ENCODE measurements around the gene TFAP2C. TPM values are rescaled to one million over a fixed set of nuclear protein-coding genes. Genes with fewer than 3 reads are reported as not detected.
A peak's percentile ranks its signal among the peaks of the same experiment; 100 is the strongest.

The TFAP2C gene
- total RNA-seq, 1 experiment from 2014 or later, result 6.9 TPM

DNA sequence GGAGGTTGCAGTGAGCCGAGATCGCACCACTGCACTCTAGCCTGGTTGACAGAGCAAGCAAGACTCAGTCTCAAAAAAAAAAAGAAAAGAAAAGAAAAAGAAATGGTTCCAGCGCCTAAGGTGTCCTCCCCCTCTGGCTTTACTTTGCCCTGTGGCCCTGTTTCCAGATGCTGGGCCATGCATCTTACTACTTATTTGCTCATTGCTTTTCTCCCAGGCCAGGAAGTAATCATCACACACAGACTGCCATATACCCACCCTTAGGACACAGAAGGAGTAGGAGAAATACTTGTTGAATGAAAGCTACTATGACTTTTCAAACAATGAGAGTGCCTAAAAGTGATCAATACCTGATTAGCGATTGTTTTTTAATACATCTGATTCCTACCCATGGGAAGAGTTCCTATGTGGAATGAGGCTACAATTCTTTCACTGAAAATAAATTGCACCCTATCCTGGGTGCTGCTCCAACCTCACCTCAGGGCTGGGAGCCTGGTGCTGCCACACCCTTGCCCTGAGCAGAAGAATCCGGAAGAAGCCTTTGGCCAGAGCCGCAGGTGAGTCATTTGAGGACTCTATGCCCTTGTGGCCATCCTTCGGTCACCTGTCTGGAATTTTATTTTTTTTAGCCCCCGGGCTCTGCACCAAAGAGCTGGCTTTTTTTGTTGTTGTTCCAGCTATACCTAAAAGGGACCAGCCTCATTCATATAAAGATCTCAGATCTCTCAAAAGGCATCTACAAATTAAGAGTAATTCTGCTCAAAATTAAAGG, 22.7 kb upstream of the TFAP2C start:
- Histone ChIP-seq H3K79me2 (ENCODE audit: insufficient read depth, low read length) (no peaks in the 10 kb centered on the region), H3K9me2 (ENCODE audit: insufficient read depth) (no peaks in the 10 kb centered on the region), H3K4me3 (replicated peaks in 1 of 2; ENCODE audit: low read depth in 1 of 2, low read length in 2 of 2) (peak overlapping the region in 1 of 2 experiments; percentile 29; a peak in 2 of 4 replicates), H4K20me1 (ENCODE audit: insufficient read depth) (no peaks in the 10 kb centered on the region), H3K4me1 (ENCODE audit: control insufficient read depth in 1 of 2, insufficient read depth in 2 of 2, low read length in 2 of 2) (peaks cover 24 to 30% of the 10 kb centered on the region in 2 experiments), H3K4me2 (ENCODE audit: low read length) (peak overlapping the region; percentile 64), H3K9me3 (ENCODE audit: control insufficient read depth in 1 of 2, insufficient read depth in 1 of 2, low read depth in 1 of 2, low read length in 2 of 2) (no peaks in the 10 kb centered on the region), H2AFZ (ENCODE audit: low read depth, low read length, poor library complexity, severe bottlenecking) (peak overlapping the region; percentile 79), H3K27ac (ENCODE audit: low read depth, low read length) (peak overlapping the region; percentile 51; the same call in 1 of the 2 replicates), H3K9ac (ENCODE audit: low read length) (peak overlapping the region; percentile 43), H3K36me3 (ENCODE audit: control insufficient read depth in 1 of 2, insufficient read depth in 2 of 2, low read length in 2 of 2) (no peaks in the 10 kb centered on the region), H3K27me3 (ENCODE audit: insufficient read depth, low read length) (no peaks in the 10 kb centered on the region)
- ATAC-seq (peak; percentile 100), DNase-seq (ENCODE audit: low read depth, low spot score) (peak; percentile 79)
- ChIA-PET CTCF (interaction anchor here (0.9 kb wide), 1 partner anchor 24 kb away, joined by 3 read pairs; no protein-coding TSS in a partner anchor), POLR2A (no interaction called here), RAD21 (ENCODE audit: low non-redundant PET in 1 of 2, low total read pairs in 2 of 2, uncharacterized antibody in 2 of 2, unreplicated experiment in 2 of 2) (no interaction called here)
- no TSS peak for BruUV-seq (replicated peaks)
- peak; percentile 84 for TF ChIP-seq SP1 (IDR thresholded peaks at IDR 0.05; ENCODE audit: low read depth)
- no peak for TF ChIP-seq ZNF274 (IDR thresholded peaks at IDR 0.05; ENCODE audit: low read depth, low read length)
- peak; percentile 57 for TF ChIP-seq TCF7L2 (IDR thresholded peaks at IDR 0.05; ENCODE audit: borderline replicate concordance, extremely low read depth, insufficient read depth, insufficient read length)
- peak; percentile 22; the same call in 1 of the 2 replicates for TF ChIP-seq RAD21 (IDR thresholded peaks at IDR 0.05; ENCODE audit: low read depth)
- no peak for TF ChIP-seq EZH2 (IDR thresholded peaks at IDR 0.05)
- TF ChIP-seq, protein P1, sequence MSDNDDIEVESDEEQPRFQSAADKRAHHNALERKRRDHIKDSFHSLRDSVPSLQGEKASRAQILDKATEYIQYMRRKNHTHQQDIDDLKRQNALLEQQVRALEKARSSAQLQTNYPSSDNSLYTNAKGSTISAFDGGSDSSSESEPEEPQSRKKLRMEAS (IDR thresholded peaks at IDR 0.05), result 0 out of 2 replicates have a peak, but pooled peaks have one; percentile 46
- TF ChIP-seq CBX3 (IDR thresholded peaks at IDR 0.05; ENCODE audit: low read depth), result peak; percentile 64; the same call in 1 of the 2 replicates
- peak; percentile 63 for TF ChIP-seq CEBPB (IDR thresholded peaks at IDR 0.05; ENCODE audit: low read depth)
- TF ChIP-seq, protein P2, sequence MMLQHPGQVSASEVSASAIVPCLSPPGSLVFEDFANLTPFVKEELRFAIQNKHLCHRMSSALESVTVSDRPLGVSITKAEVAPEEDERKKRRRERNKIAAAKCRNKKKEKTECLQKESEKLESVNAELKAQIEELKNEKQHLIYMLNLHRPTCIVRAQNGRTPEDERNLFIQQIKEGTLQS (IDR thresholded peaks at IDR 0.05), result no peak
- TF ChIP-seq ZFX (IDR thresholded peaks at IDR 0.05), result no peak
- TF ChIP-seq SIN3A (IDR thresholded peaks at IDR 0.05; ENCODE audit: low read depth), result no peak
- no peak for TF ChIP-seq EZH2phosphoT487 (IDR thresholded peaks at IDR 0.05; ENCODE audit: borderline replicate concordance)
- TF ChIP-seq, protein P3, sequence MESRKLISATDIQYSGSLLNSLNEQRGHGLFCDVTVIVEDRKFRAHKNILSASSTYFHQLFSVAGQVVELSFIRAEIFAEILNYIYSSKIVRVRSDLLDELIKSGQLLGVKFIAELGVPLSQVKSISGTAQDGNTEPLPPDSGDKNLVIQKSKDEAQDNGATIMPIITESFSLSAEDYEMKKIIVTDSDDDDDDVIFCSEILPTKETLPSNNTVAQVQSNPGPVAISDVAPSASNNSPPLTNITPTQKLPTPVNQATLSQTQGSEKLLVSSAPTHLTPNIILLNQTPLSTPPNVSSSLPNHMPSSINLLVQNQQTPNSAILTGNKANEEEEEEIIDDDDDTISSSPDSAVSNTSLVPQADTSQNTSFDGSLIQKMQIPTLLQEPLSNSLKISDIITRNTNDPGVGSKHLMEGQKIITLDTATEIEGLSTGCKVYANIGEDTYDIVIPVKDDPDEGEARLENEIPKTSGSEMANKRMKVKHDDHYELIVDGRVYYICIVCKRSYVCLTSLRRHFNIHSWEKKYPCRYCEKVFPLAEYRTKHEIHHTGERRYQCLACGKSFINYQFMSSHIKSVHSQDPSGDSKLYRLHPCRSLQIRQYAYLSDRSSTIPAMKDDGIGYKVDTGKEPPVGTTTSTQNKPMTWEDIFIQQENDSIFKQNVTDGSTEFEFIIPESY (IDR thresholded peaks at IDR 0.05; ENCODE audit: extremely low read depth, insufficient replicate concordance, low read length), result peak; percentile 13
- peak; percentile 85 for TF ChIP-seq FOSL1 (IDR thresholded peaks at IDR 0.05; ENCODE audit: low read depth)
- TF ChIP-seq SRF (IDR thresholded peaks at IDR 0.05; ENCODE audit: low read depth), result peak; percentile 31; the same call in 1 of the 2 replicates
- TF ChIP-seq JUND (IDR thresholded peaks at IDR 0.05), result peak; percentile 87
- no peak for TF ChIP-seq EGR1 (IDR thresholded peaks at IDR 0.05; ENCODE audit: low read depth)
- peak; percentile 85 for TF ChIP-seq ELF1 (IDR thresholded peaks at IDR 0.05; ENCODE audit: borderline replicate concordance, low read depth)
- no peak for TF ChIP-seq POLR2A (IDR thresholded peaks at IDR 0.05; ENCODE audit: borderline replicate concordance, extremely low read depth, insufficient read depth, insufficient read length)
- TF ChIP-seq POLR2AphosphoS5 (IDR thresholded peaks at IDR 0.05; ENCODE audit: low read depth, low read length), result peak; percentile 48; the same call in 1 of the 2 replicates
- intact Hi-C loops (cut with micrococcal nuclease), result loop anchor here (5.0 kb wide), 1 partner anchor 181 kb away; no protein-coding TSS in a partner anchor
